Measurements from ENCODE around the gene TLNRD1. TPM values are rescaled to one million over a fixed set of nuclear protein-coding genes. Genes with fewer than 3 reads are reported as not detected.
"Not testable (repeated sequence)": the region's sequence is repeated elsewhere in the genome, so short reads cannot be mapped to it uniquely, and the experiment has no call there.

TLNRD1 gene
- total RNA-seq, 1 experiment from 2014 or later, result 22.5 TPM

- intact Hi-C loops (cut with micrococcal nuclease), result loop anchor here (1.0 kb wide), 1 partner anchor 44 kb away; the partner anchor contains the start of gene TLNRD1
- RAD21 ChIA-PET (ENCODE audit: low non-redundant PET in 1 of 2, low total read pairs in 2 of 2, uncharacterized antibody in 2 of 2, unreplicated experiment in 2 of 2), result not testable (repeated sequence)
These were observed 44.9 kb upstream of the TLNRD1 start for GRCh38 chr15:80955571-80956452.

More at GRCh38 chr15:80955571-80956452, 44.9 kb upstream of the TLNRD1 start:
- peak overlapping the region; percentile 64 for H3K27ac ChIP-seq (ENCODE audit: low read depth, low read length)
- not testable (repeated sequence) for H3K79me2 ChIP-seq (ENCODE audit: insufficient read depth, low read length); H3K36me3 ChIP-seq (ENCODE audit: control insufficient read depth in 1 of 2, insufficient read depth in 2 of 2, low read length in 2 of 2); BruUV-seq (replicated peaks); H3K9me3 ChIP-seq (ENCODE audit: control insufficient read depth in 1 of 2, insufficient read depth in 1 of 2, low read depth in 1 of 2, low read length in 2 of 2); H3K9me2 ChIP-seq (ENCODE audit: insufficient read depth); H3K27me3 ChIP-seq (ENCODE audit: insufficient read depth, low read length); H4K20me1 ChIP-seq (ENCODE audit: insufficient read depth); H2AFZ ChIP-seq (ENCODE audit: low read depth, low read length, poor library complexity, severe bottlenecking)
- TF ChIP-seq SP1 (IDR thresholded peaks at IDR 0.05; ENCODE audit: low read depth) (peak; percentile 83), EGR1 (IDR thresholded peaks at IDR 0.05; ENCODE audit: low read depth) (peak; percentile 74), MAX (IDR thresholded peaks at IDR 0.05) (peak; percentile 84), SRF (IDR thresholded peaks at IDR 0.05; ENCODE audit: low read depth) (peak; percentile 62), FOSL1 (IDR thresholded peaks at IDR 0.05; ENCODE audit: low read depth) (peak; percentile 99), POLR2AphosphoS5 (IDR thresholded peaks at IDR 0.05; ENCODE audit: low read depth, low read length) (peak; percentile 33; the same call in 1 of the 2 replicates), SIN3A (IDR thresholded peaks at IDR 0.05; ENCODE audit: low read depth) (peak; percentile 52), RAD21 (IDR thresholded peaks at IDR 0.05; ENCODE audit: low read depth) (peak; percentile 25; the same call in 1 of the 2 replicates), CBX3 (IDR thresholded peaks at IDR 0.05; ENCODE audit: low read depth) (peak; percentile 94), JUND (IDR thresholded peaks at IDR 0.05) (peak; percentile 98), CEBPB (IDR thresholded peaks at IDR 0.05; ENCODE audit: low read depth) (peak; percentile 74)
- TF ChIP-seq, protein P1, sequence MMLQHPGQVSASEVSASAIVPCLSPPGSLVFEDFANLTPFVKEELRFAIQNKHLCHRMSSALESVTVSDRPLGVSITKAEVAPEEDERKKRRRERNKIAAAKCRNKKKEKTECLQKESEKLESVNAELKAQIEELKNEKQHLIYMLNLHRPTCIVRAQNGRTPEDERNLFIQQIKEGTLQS (IDR thresholded peaks at IDR 0.05), result peak; percentile 38; the same call in 1 of the 2 replicates
- H3K9ac ChIP-seq (ENCODE audit: low read length), result peak overlapping the region; percentile 43
- peak overlapping the region; percentile 36 to 37 for H3K4me3 ChIP-seq (replicated peaks in 1 of 2; ENCODE audit: low read depth in 1 of 2, low read length in 2 of 2)
- ChIA-PET CTCF (interaction anchor here (1.3 to 2.0 kb wide), 2 partner anchors 14 kb away, joined by 5 to 6 read pairs; no protein-coding TSS in a partner anchor), POLR2A (interaction anchor here (0.7 kb wide), 3 partner anchors 13 to 156 kb away, joined by 3 to 5 read pairs (median 3); no protein-coding TSS in a partner anchor)
- peak overlapping the region; percentile 75 for H3K4me2 ChIP-seq (ENCODE audit: low read length)
- DNase-seq (ENCODE audit: low read depth, low spot score) (peak; percentile 95), ATAC-seq (peak; percentile 97)
- peaks cover 37 to 44% of the 10 kb centered on the region in 2 experiments for H3K4me1 ChIP-seq (ENCODE audit: control insufficient read depth in 1 of 2, insufficient read depth in 2 of 2, low read length in 2 of 2)

Measured in HCT116 (cell line).